Measurements from ENCODE around the gene ARHGEF9.

DNA sequence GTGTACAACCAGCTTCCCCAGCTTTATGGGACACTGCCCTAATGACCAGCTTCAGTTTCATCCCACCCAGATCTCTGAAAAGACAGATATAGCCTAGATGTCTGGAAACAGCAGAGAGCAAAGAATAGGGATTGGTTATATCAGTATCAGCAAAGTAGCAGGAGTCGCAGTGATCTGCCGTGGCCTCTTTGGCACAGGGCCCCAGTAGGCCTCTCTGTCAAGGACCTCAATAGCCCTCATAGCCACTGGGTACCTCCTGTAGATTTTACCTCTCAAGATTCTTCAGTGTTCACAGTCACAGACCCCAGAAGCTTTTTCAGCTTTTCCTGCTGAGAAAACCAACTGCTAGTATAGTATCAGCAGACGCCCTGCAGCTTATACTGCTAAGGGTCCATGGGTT lies 104.6 kb downstream of the ARHGEF9 start:
- TF ChIP-seq, protein P1, sequence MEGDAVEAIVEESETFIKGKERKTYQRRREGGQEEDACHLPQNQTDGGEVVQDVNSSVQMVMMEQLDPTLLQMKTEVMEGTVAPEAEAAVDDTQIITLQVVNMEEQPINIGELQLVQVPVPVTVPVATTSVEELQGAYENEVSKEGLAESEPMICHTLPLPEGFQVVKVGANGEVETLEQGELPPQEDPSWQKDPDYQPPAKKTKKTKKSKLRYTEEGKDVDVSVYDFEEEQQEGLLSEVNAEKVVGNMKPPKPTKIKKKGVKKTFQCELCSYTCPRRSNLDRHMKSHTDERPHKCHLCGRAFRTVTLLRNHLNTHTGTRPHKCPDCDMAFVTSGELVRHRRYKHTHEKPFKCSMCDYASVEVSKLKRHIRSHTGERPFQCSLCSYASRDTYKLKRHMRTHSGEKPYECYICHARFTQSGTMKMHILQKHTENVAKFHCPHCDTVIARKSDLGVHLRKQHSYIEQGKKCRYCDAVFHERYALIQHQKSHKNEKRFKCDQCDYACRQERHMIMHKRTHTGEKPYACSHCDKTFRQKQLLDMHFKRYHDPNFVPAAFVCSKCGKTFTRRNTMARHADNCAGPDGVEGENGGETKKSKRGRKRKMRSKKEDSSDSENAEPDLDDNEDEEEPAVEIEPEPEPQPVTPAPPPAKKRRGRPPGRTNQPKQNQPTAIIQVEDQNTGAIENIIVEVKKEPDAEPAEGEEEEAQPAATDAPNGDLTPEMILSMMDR (optimal IDR thresholded peaks at IDR 0.05 in 1 of 3, IDR thresholded peaks at IDR 0.05 in 1 of 3, conservative IDR thresholded peaks at IDR 0.05 in 1 of 3; ENCODE audit: extremely low read depth in 1 of 3, insufficient read depth in 2 of 3, low read length in 3 of 3), result no peak
- no peak for TF ChIP-seq EZH2 (IDR thresholded peaks at IDR 0.05; ENCODE audit: low read length)

All from keratinocyte (primary cell).